ENCODE data around the gene IFNAR2.
"Not testable (repeated sequence)": the region's sequence is repeated elsewhere in the genome, so short reads cannot be mapped to it uniquely, and the experiment has no call there.

Gene IFNAR2

GRCh38 chr21:33206771-33207281 is 22.9 kb upstream of the IFNAR2 start:
- ATAC-seq, result no peak
- Mint-ChIP-seq H3K4me1 (peaks cover 64% of the 10 kb centered on the region), H3K9me3 (peaks cover 4% of the 10 kb centered on the region), H3K4me3 (no peak overlapping the region), H3K27ac (no peak overlapping the region), H3K36me3 (no peaks in the 10 kb centered on the region)
- DNase-seq (ENCODE audit: low spot score in 2 of 2), result peak in 1 of 2 donors; percentile 25

- peaks cover 64% of the 10 kb centered on the region for H3K4me1 Mint-ChIP-seq
- peaks cover 4% of the 10 kb centered on the region for H3K9me3 Mint-ChIP-seq
- no peak overlapping the region for H3K4me3 Mint-ChIP-seq
- ATAC-seq (no peak), DNase-seq (ENCODE audit: low spot score in 2 of 2) (peak in 1 of 2 donors; percentile 35)
- H3K27ac Mint-ChIP-seq, result no peak overlapping the region
- H3K36me3 Mint-ChIP-seq, result no peaks in the 10 kb centered on the region
Measured at GRCh38 chr21:33207449-33208149, 22.1 kb upstream of the IFNAR2 start.

- Mint-ChIP-seq H3K9me3 (peaks cover 4% of the 10 kb centered on the region), H3K4me3 (no peak overlapping the region), H3K4me1 (peaks cover 64% of the 10 kb centered on the region), H3K36me3 (no peaks in the 10 kb centered on the region), H3K27ac (no peak overlapping the region)
- no peak for DNase-seq (ENCODE audit: low spot score in 2 of 2)
- no peak for ATAC-seq
Measured at GRCh38 chr21:33208534-33208933, 21.2 kb upstream of the IFNAR2 start.

GRCh38 chr21:33211305-33211704 is 18.4 kb upstream of the IFNAR2 start:
- Mint-ChIP-seq H3K9me3 (peaks cover 4% of the 10 kb centered on the region), H3K4me1 (peaks cover 67% of the 10 kb centered on the region), H3K36me3 (peaks cover 4% of the 10 kb centered on the region), H3K4me3 (no peak overlapping the region), H3K27ac (no peak overlapping the region)
- ATAC-seq (no peak), DNase-seq (ENCODE audit: low spot score in 2 of 2) (no peak)

GRCh38 chr21:33211732-33212131 is 18.0 kb upstream of the IFNAR2 start:
- H3K4me1 Mint-ChIP-seq, result peaks cover 67% of the 10 kb centered on the region
- no peak overlapping the region for H3K27ac Mint-ChIP-seq
- ATAC-seq (no peak), DNase-seq (ENCODE audit: low spot score in 2 of 2) (no peak)
- H3K4me3 Mint-ChIP-seq, result peak overlapping the region; percentile 6
- H3K9me3 Mint-ChIP-seq, result peaks cover 4% of the 10 kb centered on the region
- H3K36me3 Mint-ChIP-seq, result peaks cover 4% of the 10 kb centered on the region

- no peak overlapping the region for H3K27ac Mint-ChIP-seq
- H3K36me3 Mint-ChIP-seq, result peaks cover 4% of the 10 kb centered on the region
- H3K4me1 Mint-ChIP-seq, result peaks cover 65% of the 10 kb centered on the region
- DNase-seq (ENCODE audit: low spot score in 2 of 2), result no peak
- no peak for ATAC-seq
- peak overlapping the region; percentile 6 for H3K4me3 Mint-ChIP-seq
- peaks cover 4% of the 10 kb centered on the region for H3K9me3 Mint-ChIP-seq
Measured at GRCh38 chr21:33212159-33212851, 17.4 kb upstream of the IFNAR2 start.

GRCh38 chr21:33214056-33214455 is 15.7 kb upstream of the IFNAR2 start:
- DNase-seq (ENCODE audit: low spot score in 2 of 2), result no peak
- no peak for ATAC-seq
- no peak overlapping the region for H3K4me3 Mint-ChIP-seq
- H3K4me1 Mint-ChIP-seq, result peaks cover 68% of the 10 kb centered on the region
- H3K9me3 Mint-ChIP-seq, result peaks cover 2% of the 10 kb centered on the region
- H3K36me3 Mint-ChIP-seq, result peaks cover 4% of the 10 kb centered on the region
- no peak overlapping the region for H3K27ac Mint-ChIP-seq

- peaks cover 2% of the 10 kb centered on the region for H3K9me3 Mint-ChIP-seq
- H3K36me3 Mint-ChIP-seq, result peaks cover 4% of the 10 kb centered on the region
- H3K27ac Mint-ChIP-seq, result no peak overlapping the region
Measured at GRCh38 chr21:33217138-33217520, 12.6 kb upstream of the IFNAR2 start.

GRCh38 chr21:33219300-33219699 is 10.4 kb upstream of the IFNAR2 start:
- no peak for ATAC-seq
- Mint-ChIP-seq H3K9me3 (peaks cover 2% of the 10 kb centered on the region), H3K4me1 (peaks cover 44% of the 10 kb centered on the region), H3K36me3 (peaks cover 4% of the 10 kb centered on the region), H3K4me3 (no peak overlapping the region), H3K27ac (no peak overlapping the region)
- no peak for DNase-seq (ENCODE audit: low spot score in 2 of 2)

More at GRCh38 chr21:33217138-33217520, 12.6 kb upstream of the IFNAR2 start:
- no peak overlapping the region for H3K4me3 Mint-ChIP-seq
- H3K4me1 Mint-ChIP-seq, result peaks cover 62% of the 10 kb centered on the region
- DNase-seq (ENCODE audit: low spot score in 2 of 2) (peak in 1 of 2 donors; percentile 8), ATAC-seq (no peak)

- no peak for ATAC-seq
- Mint-ChIP-seq H3K4me1 (peaks cover 38% of the 10 kb centered on the region), H3K4me3 (no peak overlapping the region)
Measured at GRCh38 chr21:33219954-33220353, 9.8 kb upstream of the IFNAR2 start.

GRCh38 chr21:33225376-33225775 is 4.4 kb upstream of the IFNAR2 start:
- not testable (repeated sequence) for H3K27ac Mint-ChIP-seq; ATAC-seq; DNase-seq (ENCODE audit: low spot score in 2 of 2); H3K36me3 Mint-ChIP-seq; H3K9me3 Mint-ChIP-seq; H3K4me3 Mint-ChIP-seq
- H3K4me1 Mint-ChIP-seq, result peaks cover 17% of the 10 kb centered on the region

More at GRCh38 chr21:33219954-33220353, 9.8 kb upstream of the IFNAR2 start:
- no peak overlapping the region for H3K27ac Mint-ChIP-seq
- peaks cover 4% of the 10 kb centered on the region for H3K36me3 Mint-ChIP-seq
- peak in 1 of 2 donors; percentile 34 for DNase-seq (ENCODE audit: low spot score in 2 of 2)
- H3K9me3 Mint-ChIP-seq, result peaks cover 2% of the 10 kb centered on the region

GRCh38 chr21:33228455-33228854 is 1.3 kb upstream of the IFNAR2 start:
- Mint-ChIP-seq H3K9me3 (no peaks in the 10 kb centered on the region), H3K27ac (no peak overlapping the region), H3K4me3 (no peak overlapping the region), H3K4me1 (peaks cover 36% of the 10 kb centered on the region), H3K36me3 (peaks cover 30% of the 10 kb centered on the region)
- DNase-seq (ENCODE audit: low spot score in 2 of 2) (no peak), ATAC-seq (no peak)

- H3K27ac Mint-ChIP-seq, result peak overlapping the region; percentile 30
- peaks cover 31% of the 10 kb centered on the region for H3K36me3 Mint-ChIP-seq
- peaks cover 44% of the 10 kb centered on the region for H3K4me1 Mint-ChIP-seq
- peak overlapping the region; percentile 77 for H3K4me3 Mint-ChIP-seq
- no peaks in the 10 kb centered on the region for H3K9me3 Mint-ChIP-seq
- no peak for DNase-seq (ENCODE audit: low spot score in 2 of 2)
- ATAC-seq, result no peak
Measured at GRCh38 chr21:33229099-33229783, 497 bp upstream of the IFNAR2 start.

- H3K4me1 Mint-ChIP-seq, result peaks cover 51% of the 10 kb centered on the region
- DNase-seq (ENCODE audit: low spot score in 2 of 2) (no peak), ATAC-seq (no peak)
- H3K36me3 Mint-ChIP-seq, result peaks cover 31% of the 10 kb centered on the region
- peak overlapping the region; percentile 64 for H3K27ac Mint-ChIP-seq
- H3K4me3 Mint-ChIP-seq, result peak overlapping the region; percentile 77
- no peaks in the 10 kb centered on the region for H3K9me3 Mint-ChIP-seq
Measured at GRCh38 chr21:33230545-33231324, 997 bp downstream of the IFNAR2 start.

- H3K4me1 Mint-ChIP-seq, result peaks cover 57% of the 10 kb centered on the region
- H3K9me3 Mint-ChIP-seq, result no peaks in the 10 kb centered on the region
- peaks cover 35% of the 10 kb centered on the region for H3K36me3 Mint-ChIP-seq
- peak in 1 of 2 donors; percentile 75 for DNase-seq (ENCODE audit: low spot score in 2 of 2)
- peak overlapping the region; percentile 77 for H3K4me3 Mint-ChIP-seq
- peak; percentile 87 for ATAC-seq
- H3K27ac Mint-ChIP-seq, result peak overlapping the region; percentile 64
Measured at GRCh38 chr21:33231526-33231925, 1.8 kb downstream of the IFNAR2 start.
